ENCODE data around the gene APPL2.
A peak's percentile ranks its signal among the peaks of the same experiment; 100 is the strongest.

The APPL2 gene, protein sequence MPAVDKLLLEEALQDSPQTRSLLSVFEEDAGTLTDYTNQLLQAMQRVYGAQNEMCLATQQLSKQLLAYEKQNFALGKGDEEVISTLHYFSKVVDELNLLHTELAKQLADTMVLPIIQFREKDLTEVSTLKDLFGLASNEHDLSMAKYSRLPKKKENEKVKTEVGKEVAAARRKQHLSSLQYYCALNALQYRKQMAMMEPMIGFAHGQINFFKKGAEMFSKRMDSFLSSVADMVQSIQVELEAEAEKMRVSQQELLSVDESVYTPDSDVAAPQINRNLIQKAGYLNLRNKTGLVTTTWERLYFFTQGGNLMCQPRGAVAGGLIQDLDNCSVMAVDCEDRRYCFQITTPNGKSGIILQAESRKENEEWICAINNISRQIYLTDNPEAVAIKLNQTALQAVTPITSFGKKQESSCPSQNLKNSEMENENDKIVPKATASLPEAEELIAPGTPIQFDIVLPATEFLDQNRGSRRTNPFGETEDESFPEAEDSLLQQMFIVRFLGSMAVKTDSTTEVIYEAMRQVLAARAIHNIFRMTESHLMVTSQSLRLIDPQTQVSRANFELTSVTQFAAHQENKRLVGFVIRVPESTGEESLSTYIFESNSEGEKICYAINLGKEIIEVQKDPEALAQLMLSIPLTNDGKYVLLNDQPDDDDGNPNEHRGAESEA

GRCh38 chr12:105235732-105236476 is at the start of gene APPL2:
Gene APPL2, minus strand, starts transcription at chr12:105236174. Its CDS starts 162 bp downstream, at chr12:105236012.
- peak; percentile 98 for DNase-seq (ENCODE audit: low spot score)

GRCh38 chr12:105285378-105285777 is 49.4 kb upstream of the APPL2 start:
- DNase-seq (ENCODE audit: low spot score), result no peak

GRCh38 chr12:105281694-105282049 is 45.7 kb upstream of the APPL2 start:
- no peak for DNase-seq (ENCODE audit: low spot score)

- no peak for DNase-seq (ENCODE audit: low spot score)
These were observed 45.2 kb upstream of the APPL2 start for GRCh38 chr12:105280966-105281693.

GRCh38 chr12:105279460-105280056 is 43.6 kb upstream of the APPL2 start:
- peak; percentile 55 for DNase-seq (ENCODE audit: low spot score)

GRCh38 chr12:105278043-105278697 is 42.2 kb upstream of the APPL2 start:
- DNase-seq (ENCODE audit: low spot score), result peak; percentile 44

DNA sequence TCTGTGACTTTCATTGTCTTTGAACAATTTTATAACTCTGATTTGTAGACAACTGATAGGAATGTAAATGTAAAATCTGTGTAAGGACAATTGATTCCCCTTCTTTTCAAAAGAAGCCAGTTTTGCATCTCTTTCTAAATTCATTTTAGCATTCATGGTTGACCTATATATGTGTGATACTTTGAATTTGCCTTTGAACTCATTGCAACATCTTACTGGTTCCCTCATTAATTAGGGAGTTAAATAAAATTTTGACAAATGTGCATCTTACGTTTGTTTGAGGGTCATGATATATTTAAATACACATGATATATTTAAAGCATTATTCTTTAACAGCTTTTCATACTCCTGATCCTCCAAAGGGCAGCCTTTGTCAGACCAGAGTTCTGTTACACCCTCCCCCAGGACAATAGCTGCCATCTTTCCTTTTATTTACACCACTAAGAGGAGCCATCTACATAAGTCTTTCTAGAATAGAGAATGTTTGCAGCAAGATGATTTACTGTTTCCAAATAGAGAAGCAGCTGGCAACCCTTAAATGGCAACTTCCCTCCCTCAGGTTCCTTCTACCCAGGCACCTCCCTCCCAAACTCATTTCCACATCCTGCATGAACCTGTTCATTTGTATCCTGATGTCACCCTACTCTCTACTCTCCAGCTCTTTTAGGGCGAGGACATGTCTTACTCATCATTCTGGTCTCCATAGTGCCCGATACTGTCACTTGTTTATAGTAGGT is 40.2 kb upstream of the APPL2 start:
- DNase-seq (ENCODE audit: low spot score), result no peak

DNA sequence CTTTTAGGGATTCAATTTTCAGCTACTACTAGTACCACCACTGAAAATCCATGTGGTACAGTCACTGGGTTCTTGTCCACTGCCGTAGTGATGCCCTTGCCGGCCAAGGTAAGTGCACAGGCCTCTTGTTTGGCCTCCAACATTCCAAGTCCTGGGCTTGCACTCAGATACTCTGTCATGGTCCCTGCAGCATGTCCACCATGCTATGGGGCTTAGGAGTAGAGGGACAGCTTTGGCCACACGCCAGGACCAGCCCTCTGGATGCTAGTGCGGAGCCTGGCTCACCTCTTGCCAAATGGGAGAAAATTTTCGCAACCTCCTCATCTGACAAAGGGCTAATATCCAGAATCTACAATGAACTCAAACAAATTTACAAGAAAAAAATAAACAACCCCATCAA is 38.6 kb upstream of the APPL2 start:
- DNase-seq (ENCODE audit: low spot score), result no peak

DNA sequence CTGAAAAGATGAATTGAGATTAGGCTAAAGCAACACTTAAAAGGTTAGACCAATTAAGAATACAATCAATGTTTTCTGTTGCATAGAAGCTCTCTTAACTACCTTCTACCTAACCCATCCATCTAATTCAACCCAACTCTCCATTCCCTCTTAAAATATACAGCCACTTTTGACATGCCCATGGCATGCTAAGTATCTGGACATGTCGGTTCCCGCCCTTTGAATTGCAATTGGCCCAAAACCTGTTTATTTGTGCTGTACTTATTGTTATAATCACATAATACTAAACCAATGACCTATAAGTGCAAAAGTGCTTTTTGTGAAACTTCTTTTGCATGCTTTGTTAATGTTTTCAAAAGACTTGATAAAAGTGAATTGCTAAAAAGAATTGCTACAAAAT is 37.6 kb upstream of the APPL2 start:
- DNase-seq (ENCODE audit: low spot score), result no peak

DNA sequence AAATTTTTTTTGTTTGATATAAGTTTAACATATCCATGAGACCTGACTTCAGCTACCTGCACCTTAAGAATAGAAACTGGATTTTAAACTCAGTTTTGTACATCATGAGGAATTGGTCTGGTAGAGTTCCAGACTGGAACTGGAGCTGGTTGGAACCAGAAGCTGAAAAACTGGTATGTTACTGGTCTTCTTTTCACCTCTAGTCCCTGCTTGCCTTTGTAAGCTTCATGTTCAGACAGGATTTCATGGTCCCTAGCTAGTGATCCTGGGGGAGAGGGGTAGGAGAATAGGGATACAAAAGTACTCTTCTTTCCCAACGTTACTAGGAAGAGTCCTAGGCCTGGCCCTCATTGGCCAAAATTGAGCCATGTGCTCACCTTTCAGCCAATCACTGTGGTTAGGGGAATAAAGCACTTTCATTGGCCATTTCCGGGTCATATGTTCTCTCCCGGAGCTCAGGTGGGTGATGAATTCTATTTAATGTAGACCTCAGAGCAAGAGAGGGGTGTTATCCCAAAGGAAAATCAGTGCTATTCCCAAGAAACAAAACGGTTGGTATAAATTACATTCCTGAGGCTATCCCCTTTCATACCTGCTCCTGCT is 36.9 kb upstream of the APPL2 start:
- DNase-seq (ENCODE audit: low spot score), result no peak

GRCh38 chr12:105272152-105272551 is 36.2 kb upstream of the APPL2 start:
- DNase-seq (ENCODE audit: low spot score), result no peak

DNA sequence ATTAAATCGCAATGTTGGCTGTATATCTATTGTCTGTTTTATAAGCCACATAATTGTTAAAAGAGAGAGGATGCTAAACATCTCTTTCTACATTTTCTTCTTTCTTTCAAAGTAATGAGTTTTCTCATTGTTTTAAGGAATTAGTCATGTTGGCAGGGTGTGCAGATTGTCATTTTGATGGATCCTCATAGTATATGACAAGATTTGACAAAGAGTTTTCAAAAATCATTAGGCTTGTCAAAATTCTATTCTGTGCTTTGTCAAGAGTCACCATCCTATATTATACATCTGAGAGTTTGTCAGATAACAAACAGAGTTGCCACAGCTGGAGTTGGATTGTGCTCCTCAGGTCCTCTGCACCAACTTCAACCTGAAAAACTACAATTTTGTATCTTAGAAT is 35.4 kb upstream of the APPL2 start:
- DNase-seq (ENCODE audit: low spot score), result no peak

GRCh38 chr12:105270671-105271255 is 34.8 kb upstream of the APPL2 start:
- no peak for DNase-seq (ENCODE audit: low spot score)

DNA sequence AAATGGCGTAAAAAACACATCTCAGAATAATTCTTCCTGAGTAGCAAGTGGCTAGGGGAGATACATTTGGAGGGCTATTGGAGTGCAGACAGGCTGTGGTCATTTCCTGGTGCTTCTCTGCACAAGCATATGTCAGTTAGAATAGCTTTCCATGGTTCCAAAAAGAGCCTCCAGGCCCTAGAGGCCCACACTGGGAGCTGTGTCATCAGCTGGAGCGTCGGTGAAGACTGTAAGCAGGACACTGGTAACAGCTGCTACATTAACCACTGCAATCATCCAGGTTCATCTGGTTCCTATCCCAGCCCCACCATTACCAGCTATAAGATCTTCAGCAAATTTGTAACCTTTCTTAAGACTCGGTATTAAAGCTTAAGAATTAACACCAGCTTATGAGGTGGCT is 31.7 kb upstream of the APPL2 start:
- no peak for DNase-seq (ENCODE audit: low spot score)

DNA sequence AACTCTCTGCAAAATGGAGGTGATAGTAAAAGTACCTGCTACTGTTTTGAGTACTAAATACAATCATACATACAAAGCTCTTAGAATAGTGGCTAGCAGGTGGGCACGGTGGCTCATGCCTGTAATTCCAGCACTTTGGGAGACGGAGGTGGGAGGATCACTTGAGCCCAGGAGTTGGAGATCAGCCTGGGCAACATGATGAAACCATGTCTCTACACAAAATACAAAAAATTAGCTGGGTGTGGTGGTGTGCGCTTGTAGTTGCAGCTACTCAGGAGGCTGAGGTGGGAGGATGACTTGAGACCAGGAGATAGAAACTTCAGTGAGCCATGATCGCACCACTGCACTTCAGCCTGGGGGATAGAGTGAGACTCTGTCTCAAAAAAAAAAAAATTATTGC is 28.8 kb upstream of the APPL2 start:
- no peak for DNase-seq (ENCODE audit: low spot score)

- no peak for DNase-seq (ENCODE audit: low spot score)
These were observed 26.6 kb upstream of the APPL2 start for GRCh38 chr12:105262461-105263184.

- no peak for DNase-seq (ENCODE audit: low spot score)
These were observed 25.0 kb upstream of the APPL2 start for GRCh38 chr12:105261010-105261409.

- DNase-seq (ENCODE audit: low spot score), result no peak
These were observed 23.3 kb upstream of the APPL2 start for GRCh38 chr12:105259226-105259625.

DNA sequence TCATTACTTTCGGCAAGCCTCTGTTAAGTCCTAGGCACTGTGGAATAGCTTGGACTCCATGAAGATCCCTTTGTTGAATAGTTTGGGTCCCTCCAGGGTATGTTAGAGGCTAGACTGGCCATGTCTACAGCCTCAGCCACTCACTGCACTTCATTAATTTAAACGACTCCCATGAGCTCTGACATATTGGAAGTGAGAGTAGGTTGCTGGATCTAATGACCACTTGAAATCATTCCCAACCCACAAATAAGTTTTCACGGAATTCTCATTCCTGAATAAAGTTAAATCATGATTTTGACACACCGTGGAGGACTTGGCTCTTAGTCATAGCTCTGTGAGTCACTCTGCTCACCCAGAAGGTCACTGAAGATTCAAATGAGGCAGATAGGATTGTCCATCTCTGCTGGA is 21.4 kb upstream of the APPL2 start:
- no peak for DNase-seq (ENCODE audit: low spot score)

Data from D341Med (cell line).